Fibroblast of lung (primary cell): ENCODE measurements around the gene EPS8L2. TPM values are rescaled to one million over a fixed set of nuclear protein-coding genes. Genes with fewer than 3 reads are reported as not detected.

Experiments
- DNase-seq, 2 donors: peaks; one replicate each; pipeline versions ENCODE4 v3.0.0 to v3.0.0-alpha.2; 2010; ENCODE audit warnings: low read depth in 2 of 2
- H2AFZ ChIP-seq: 2 replicates; pipeline ENCODE4 v1.5.1; 2012; ENCODE audit warnings: low read length, control low read depth, inconsistent platforms
- H3K27ac ChIP-seq: 2 replicates; pipeline ENCODE4 v1.5.1; 2011; ENCODE audit warnings: low read length, control low read depth; ENCODE audit not compliant: insufficient read depth
- H3K27me3 ChIP-seq: 2 replicates; pipeline ENCODE4 v1.5.1; 2011; ENCODE audit warnings: mild to moderate bottlenecking, low read length; ENCODE audit not compliant: control insufficient read depth, insufficient read depth
- H3K36me3 ChIP-seq: 2 replicates; pipeline ENCODE4 v1.5.1; 2011; ENCODE audit warnings: low read length; ENCODE audit not compliant: control insufficient read depth, insufficient read depth
- H3K4me1 ChIP-seq: 2 replicates; pipeline ENCODE4 v1.5.1; 2011; ENCODE audit warnings: low read length; ENCODE audit not compliant: control insufficient read depth, insufficient read depth; ENCODE audit errors: extremely low read depth
- H3K4me2 ChIP-seq: 2 replicates; pipeline ENCODE4 v1.5.1; 2011; ENCODE audit warnings: low read length, control low read depth; ENCODE audit not compliant: insufficient read depth; ENCODE audit errors: extremely low read depth
- H3K4me3 ChIP-seq, 4 experiments: fragments of 200-600 bp in 1 of 4; sonication (generic) in 1 of 4; replicated peaks in 1 of 4; 2 replicates each; pipeline ENCODE4 v1.5.1; 2011 to 2016; ENCODE audit warnings: low read length in 4 of 4, low read depth in 3 of 4, mild to moderate bottlenecking in 3 of 4, control low read depth in 2 of 4, inconsistent platforms in 1 of 4, mixed read lengths in 1 of 4; ENCODE audit not compliant: insufficient read depth in 1 of 4; ENCODE audit errors: control extremely low read depth in 1 of 4
- H3K79me2 ChIP-seq: 2 replicates; pipeline ENCODE4 v1.5.1; 2012; ENCODE audit warnings: mild to moderate bottlenecking, low read length, inconsistent platforms; ENCODE audit not compliant: control insufficient read depth, insufficient read depth
- H3K9ac ChIP-seq: 2 replicates; pipeline ENCODE4 v1.5.1; 2011; ENCODE audit warnings: mild to moderate bottlenecking, low read length, control low read depth; ENCODE audit not compliant: insufficient read depth
- H3K9me3 ChIP-seq: 2 replicates; pipeline ENCODE4 v1.5.1; 2012; ENCODE audit warnings: low read depth, low read length; ENCODE audit not compliant: control insufficient read depth, insufficient read depth
- H4K20me1 ChIP-seq: 2 replicates; pipeline ENCODE4 v1.5.1; 2011; ENCODE audit warnings: low read length; ENCODE audit not compliant: control insufficient read depth, insufficient read depth; ENCODE audit errors: extremely low read depth
- EZH2 ChIP-seq: IDR thresholded peaks from 2 replicates; pipeline ENCODE4 v1.5.1; 2012; ENCODE audit warnings: low read length, control low read depth, mild to moderate bottlenecking; ENCODE audit errors: missing control alignments
- polyA plus RNA-seq, 2 donors: library from polyadenylated mRNA; depleted of rRNA in 1 of 2; stranded (reverse) in 1 of 2; unstranded in 1 of 2; fragments of >200 nt; gene quantifications; 2 replicates each; pipeline ENCODE4 v1.2.1, GENCODE V29; 2011 to 2012; ENCODE audit warnings: missing spikeins in 1 of 2
- total RNA-seq: library from RNA; depleted of rRNA; stranded (reverse); fragments of >200 nt; gene quantifications from 2 replicates; pipeline ENCODE4 v1.2.1, GENCODE V29; 2014
- TF ChIP-seq, protein P1 (sequence below), 2 donors: IDR thresholded peaks in 1 of 2; conservative IDR thresholded peaks in 1 of 2; 1 replicate in 1 of 2; 2 replicates in 1 of 2; pipeline ENCODE4 v1.5.1; 2011 to 2012; ENCODE audit warnings: low read length in 2 of 2, control low read depth in 1 of 2, inconsistent platforms in 1 of 2, low read depth in 1 of 2, mild to moderate bottlenecking in 1 of 2

Gene EPS8L2
- total and polyA plus RNA-seq, 2 donors (not counting 1 experiment from before 2014, with no cell fraction given), result 18.4 to 54.2 TPM

- Histone ChIP-seq H3K4me2 (no peak overlapping the region), H4K20me1 (no peaks in the 10 kb centered on the region), H3K4me1 (no peaks in the 10 kb centered on the region), H3K9me3 (no peaks in the 10 kb centered on the region), H3K36me3 (peaks cover 13% of the 10 kb centered on the region), H3K4me3 (no peak overlapping the region), H3K27me3 (no peaks in the 10 kb centered on the region), H3K9ac (no peak overlapping the region), H3K79me2 (no peaks in the 10 kb centered on the region), H2AFZ (no peak overlapping the region), H3K27ac (no peak overlapping the region)
- no peak for DNase-seq
- TF ChIP-seq, protein P1, sequence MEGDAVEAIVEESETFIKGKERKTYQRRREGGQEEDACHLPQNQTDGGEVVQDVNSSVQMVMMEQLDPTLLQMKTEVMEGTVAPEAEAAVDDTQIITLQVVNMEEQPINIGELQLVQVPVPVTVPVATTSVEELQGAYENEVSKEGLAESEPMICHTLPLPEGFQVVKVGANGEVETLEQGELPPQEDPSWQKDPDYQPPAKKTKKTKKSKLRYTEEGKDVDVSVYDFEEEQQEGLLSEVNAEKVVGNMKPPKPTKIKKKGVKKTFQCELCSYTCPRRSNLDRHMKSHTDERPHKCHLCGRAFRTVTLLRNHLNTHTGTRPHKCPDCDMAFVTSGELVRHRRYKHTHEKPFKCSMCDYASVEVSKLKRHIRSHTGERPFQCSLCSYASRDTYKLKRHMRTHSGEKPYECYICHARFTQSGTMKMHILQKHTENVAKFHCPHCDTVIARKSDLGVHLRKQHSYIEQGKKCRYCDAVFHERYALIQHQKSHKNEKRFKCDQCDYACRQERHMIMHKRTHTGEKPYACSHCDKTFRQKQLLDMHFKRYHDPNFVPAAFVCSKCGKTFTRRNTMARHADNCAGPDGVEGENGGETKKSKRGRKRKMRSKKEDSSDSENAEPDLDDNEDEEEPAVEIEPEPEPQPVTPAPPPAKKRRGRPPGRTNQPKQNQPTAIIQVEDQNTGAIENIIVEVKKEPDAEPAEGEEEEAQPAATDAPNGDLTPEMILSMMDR (conservative IDR thresholded peaks at IDR 0.05 in 1 of 2, IDR thresholded peaks at IDR 0.05 in 1 of 2; ENCODE audit: low read depth in 1 of 2, low read length in 2 of 2), result no peak
Measured at GRCh38 chr11:680476-680875, 25.6 kb upstream of the EPS8L2 start.

DNA sequence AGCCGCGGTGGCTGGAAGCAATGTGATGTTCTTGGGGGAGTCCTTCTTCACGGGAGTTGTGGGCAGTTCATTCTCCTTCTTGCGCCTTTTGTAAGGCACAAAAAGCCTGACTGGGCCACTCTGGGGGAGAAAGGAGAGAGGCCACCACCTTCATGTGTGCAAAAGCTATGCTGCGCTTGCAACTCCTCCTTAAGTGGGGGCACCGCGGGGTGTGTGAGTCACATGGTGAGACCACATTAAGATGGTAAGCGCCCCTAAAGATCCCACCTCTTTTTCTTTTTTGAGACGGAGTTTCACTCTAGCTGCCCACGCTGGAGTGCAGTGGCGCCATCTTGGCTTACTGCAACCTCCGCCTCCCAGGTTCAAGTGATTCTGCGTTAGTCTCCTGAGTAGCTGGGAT lies 25.1 kb upstream of the EPS8L2 start:
- Histone ChIP-seq H2AFZ (no peak overlapping the region), H3K79me2 (no peaks in the 10 kb centered on the region), H3K4me3 (no peak overlapping the region), H3K27ac (no peak overlapping the region), H4K20me1 (no peaks in the 10 kb centered on the region), H3K36me3 (peaks cover 13% of the 10 kb centered on the region), H3K9me3 (no peaks in the 10 kb centered on the region), H3K27me3 (no peaks in the 10 kb centered on the region), H3K4me1 (no peaks in the 10 kb centered on the region), H3K9ac (no peak overlapping the region), H3K4me2 (no peak overlapping the region)
- DNase-seq, result no peak
- TF ChIP-seq, protein P1 (conservative IDR thresholded peaks at IDR 0.05 in 1 of 2, IDR thresholded peaks at IDR 0.05 in 1 of 2; ENCODE audit: low read depth in 1 of 2, low read length in 2 of 2), result no peak
- TF ChIP-seq EZH2, result no peak

- H3K4me1 ChIP-seq, result no peaks in the 10 kb centered on the region
- H3K4me3 ChIP-seq, result no peak overlapping the region
- no peak for DNase-seq
- no peak for TF ChIP-seq EZH2
- TF ChIP-seq, protein P1 (conservative IDR thresholded peaks at IDR 0.05 in 1 of 2, IDR thresholded peaks at IDR 0.05 in 1 of 2; ENCODE audit: low read depth in 1 of 2, low read length in 2 of 2), result no peak
- H3K27me3 ChIP-seq, result no peaks in the 10 kb centered on the region
- H3K36me3 ChIP-seq, result peaks cover 17% of the 10 kb centered on the region
- H4K20me1 ChIP-seq, result no peaks in the 10 kb centered on the region
- H3K79me2 ChIP-seq, result no peaks in the 10 kb centered on the region
- H3K9ac ChIP-seq, result no peak overlapping the region
- H3K4me2 ChIP-seq, result no peak overlapping the region
- H2AFZ ChIP-seq, result no peak overlapping the region
- H3K9me3 ChIP-seq, result no peaks in the 10 kb centered on the region
- no peak overlapping the region for H3K27ac ChIP-seq
Measured at GRCh38 chr11:686451-687243, 19.4 kb upstream of the EPS8L2 start.
